ENCODE results near the gene NHSL2. TPM values are rescaled to one million over a fixed set of nuclear protein-coding genes. Genes with fewer than 3 reads are reported as not detected.

NHSL2 gene
- total RNA-seq, 1 experiment from 2014 or later, result 0.07 TPM

DNA sequence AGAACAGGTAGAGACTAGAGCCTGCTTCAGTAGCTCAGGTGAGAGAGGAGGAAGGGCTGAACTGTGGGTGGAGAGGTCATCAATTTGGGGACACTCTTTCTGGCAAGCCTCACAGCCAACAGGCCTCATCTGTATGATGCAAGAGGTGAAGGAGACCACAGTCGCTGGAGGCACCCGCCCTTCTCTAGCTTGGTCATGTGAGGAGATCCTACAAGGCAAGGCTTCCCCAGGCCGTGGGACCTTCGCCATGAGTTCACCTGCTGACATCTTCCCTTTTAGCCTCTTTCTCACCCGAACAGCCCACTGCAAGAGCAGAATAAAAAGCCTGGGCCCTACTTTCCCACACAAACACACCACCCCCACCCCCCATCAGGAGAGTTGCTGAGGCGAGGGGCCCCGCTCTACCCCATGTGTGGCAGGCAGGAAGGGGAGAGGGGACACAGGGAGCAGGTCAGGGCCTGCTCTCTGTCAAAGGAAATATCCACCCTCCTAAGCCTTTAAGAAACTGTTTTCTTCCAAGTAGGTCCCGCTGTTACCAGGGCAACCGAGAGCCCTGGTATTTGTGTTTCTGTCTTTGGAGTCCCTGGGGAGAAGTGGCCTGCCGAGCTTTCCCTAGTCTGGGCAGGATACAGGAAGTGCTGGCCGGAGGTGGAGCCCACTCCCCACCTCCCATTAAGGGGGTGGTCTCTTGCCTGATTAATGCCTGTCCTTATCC is 213.0 kb downstream of the NHSL2 start:
- Histone ChIP-seq H3K27me3 (ENCODE audit: low read length) (no peaks in the 10 kb centered on the region), H3K9ac (ENCODE audit: low read length) (no peak overlapping the region), H3K4me3 (ENCODE audit: low read length) (no peak overlapping the region), H3K9me3 (ENCODE audit: low read length) (no peaks in the 10 kb centered on the region), H3K4me2 (ENCODE audit: low read length) (no peak overlapping the region), H3K27ac (ENCODE audit: low read length) (no peak overlapping the region), H3K79me2 (ENCODE audit: low read length) (no peaks in the 10 kb centered on the region), H3K4me1 (ENCODE audit: insufficient read depth, low read length) (peaks cover 23% of the 10 kb centered on the region), H4K20me1 (ENCODE audit: low read length) (no peaks in the 10 kb centered on the region), H2AFZ (ENCODE audit: low read length) (no peak overlapping the region), H3F3A (ENCODE audit: low read length, unreplicated experiment) (no peaks in the 10 kb centered on the region), H3K36me3 (ENCODE audit: low read depth, low read length) (no peaks in the 10 kb centered on the region), H3K9me2 (replicated peaks; ENCODE audit: low read length) (no peaks in the 10 kb centered on the region)
- intact Hi-C loops (cut with micrococcal nuclease), result no loop called here
- DNase-seq (no peak), ATAC-seq (no peak)
- ChIA-PET CTCF (no interaction called here), POLR2A (ENCODE audit: unreplicated experiment) (no interaction called here)
- no peak for TF ChIP-seq EZH2phosphoT487 (IDR thresholded peaks at IDR 0.05; ENCODE audit: borderline replicate concordance, low read length)
- TF ChIP-seq CTCF (conservative IDR thresholded peaks at IDR 0.05; ENCODE audit: low read depth, low read length), result no peak
- no peak for TF ChIP-seq EZH2 (IDR thresholded peaks at IDR 0.05; ENCODE audit: low read length, unreplicated experiment)
- no TSS peak for BruUV-seq (replicated peaks)

- DNase-seq (no peak), ATAC-seq (no peak)
- no peak for TF ChIP-seq CTCF (conservative IDR thresholded peaks at IDR 0.05; ENCODE audit: low read depth, low read length)
- no peak for TF ChIP-seq EZH2phosphoT487 (IDR thresholded peaks at IDR 0.05; ENCODE audit: borderline replicate concordance, low read length)
- no peak for TF ChIP-seq EZH2 (IDR thresholded peaks at IDR 0.05; ENCODE audit: low read length, unreplicated experiment)
- Histone ChIP-seq H3K27me3 (ENCODE audit: low read length) (no peaks in the 10 kb centered on the region), H4K20me1 (ENCODE audit: low read length) (no peaks in the 10 kb centered on the region), H3K27ac (ENCODE audit: low read length) (no peak overlapping the region), H3K9me3 (ENCODE audit: low read length) (no peaks in the 10 kb centered on the region), H3K4me3 (ENCODE audit: low read length) (no peak overlapping the region), H3K4me1 (ENCODE audit: insufficient read depth, low read length) (peaks cover 23% of the 10 kb centered on the region), H2AFZ (ENCODE audit: low read length) (no peak overlapping the region), H3K79me2 (ENCODE audit: low read length) (no peaks in the 10 kb centered on the region), H3K9me2 (replicated peaks; ENCODE audit: low read length) (no peaks in the 10 kb centered on the region), H3F3A (ENCODE audit: low read length, unreplicated experiment) (no peaks in the 10 kb centered on the region), H3K36me3 (ENCODE audit: low read depth, low read length) (no peaks in the 10 kb centered on the region), H3K4me2 (ENCODE audit: low read length) (no peak overlapping the region), H3K9ac (ENCODE audit: low read length) (no peak overlapping the region)
- intact Hi-C loops (cut with micrococcal nuclease), result loop anchor here (5.0 kb wide), 1 partner anchor 58 kb away; the partner anchor contains the start of gene PIN4
- ChIA-PET CTCF (no interaction called here), POLR2A (ENCODE audit: unreplicated experiment) (no interaction called here)
- no TSS peak for BruUV-seq (replicated peaks)
These were observed 214.0 kb downstream of the NHSL2 start for GRCh38 chrX:72124540-72125201.
